GM23248 (cell line): ENCODE measurements around the gene HOXA6. TPM values are rescaled to one million over a fixed set of nuclear protein-coding genes. Genes with fewer than 3 reads are reported as not detected.

ENCODE experiments used
- DNase-seq: peaks from one replicate; pipeline ENCODE4 v3.0.0-alpha.2; 2015
- H2AFZ ChIP-seq: fragments of 200-600 bp; sonication (generic); 2 replicates; pipeline ENCODE4 v1.6.1; 2016; ENCODE audit warnings: antibody characterized with exemption
- H3F3A ChIP-seq: fragments of 200-600 bp; sonication (generic); 2 replicates; pipeline ENCODE4 v1.6.1; 2016; ENCODE audit warnings: mild to moderate bottlenecking, antibody characterized with exemption, mixed run types; ENCODE audit not compliant: insufficient read depth
- H3K27ac ChIP-seq: fragments of 200-600 bp; sonication (generic); 2 replicates; pipeline ENCODE4 v1.5.1; 2016; ENCODE audit warnings: mild to moderate bottlenecking
- H3K27me3 ChIP-seq: fragments of 200-600 bp; sonication (generic); replicated peaks from 2 replicates; pipeline ENCODE4 v1.6.1; 2016; ENCODE audit warnings: mild to moderate bottlenecking; ENCODE audit not compliant: insufficient read depth
- H3K36me3 ChIP-seq: fragments of 200-600 bp; sonication (generic); 2 replicates; pipeline ENCODE4 v1.6.1; 2016; ENCODE audit warnings: low read depth, mild to moderate bottlenecking
- H3K4me1 ChIP-seq: fragments of 200-600 bp; sonication (generic); 2 replicates; pipeline ENCODE4 v1.6.1; 2016; ENCODE audit warnings: mild to moderate bottlenecking; ENCODE audit not compliant: insufficient read depth
- H3K4me2 ChIP-seq: fragments of 200-600 bp; sonication (generic); one replicate; pipeline ENCODE4 v1.6.1; 2016; ENCODE audit warnings: mild to moderate bottlenecking; ENCODE audit not compliant: unreplicated experiment
- H3K4me3 ChIP-seq: fragments of 200-600 bp; sonication (generic); 2 replicates; pipeline ENCODE4 v1.5.1; 2016; ENCODE audit warnings: mild to moderate bottlenecking
- H3K79me2 ChIP-seq: fragments of 200-600 bp; sonication (generic); 2 replicates; pipeline ENCODE4 v1.6.1; 2016; ENCODE audit warnings: mild to moderate bottlenecking; ENCODE audit not compliant: insufficient read depth
- H3K9ac ChIP-seq: fragments of 200-600 bp; sonication (generic); 2 replicates; pipeline ENCODE4 v1.6.1; 2016; ENCODE audit warnings: mild to moderate bottlenecking
- H3K9me2 ChIP-seq: fragments of 200-600 bp; sonication (generic); 2 replicates; pipeline ENCODE4 v1.6.1; 2016; ENCODE audit warnings: mixed run types, mild to moderate bottlenecking, moderate library complexity; ENCODE audit not compliant: insufficient read depth
- H3K9me3 ChIP-seq: fragments of 200-600 bp; sonication (generic); one replicate; pipeline ENCODE4 v1.6.1; 2017; ENCODE audit warnings: low read depth
- H4K20me1 ChIP-seq: fragments of 200-600 bp; sonication (generic); 2 replicates; pipeline ENCODE4 v1.6.0; 2016; ENCODE audit not compliant: insufficient read depth
- EZH2 ChIP-seq: fragments of 200-600 bp; sonication (generic); IDR thresholded peaks from 2 replicates; pipeline ENCODE4 v1.6.1; 2018; ENCODE audit warnings: antibody characterized with exemption, mild to moderate bottlenecking; ENCODE audit not compliant: insufficient read depth, poor library complexity, severe bottlenecking
- EZH2phosphoT487 ChIP-seq: fragments of 200-600 bp; sonication (generic); IDR thresholded peaks from 2 replicates; pipeline ENCODE4 v1.6.1; 2018; ENCODE audit warnings: antibody characterized with exemption, moderate library complexity, mild to moderate bottlenecking, low read depth; ENCODE audit not compliant: insufficient read depth
- WGBS, 2 experiments: methylation state at CpG; one replicate each; pipeline ENCODE4 v1.1.6; 2015 to 2017; ENCODE audit warnings: low lambda C conversion rate in 2 of 2, low coverage in 1 of 2; ENCODE audit errors: missing lambda C conversion rate in 2 of 2; 5-methylcytosine and 5-hydroxymethylcytosine counted together
- in situ Hi-C: fragments of 300-500 bp; cut with MboI; formaldehyde crosslinking; loops from 2 replicates; pipeline ENCODE4 v1.15.0; 2020
- polyA plus RNA-seq: library from polyadenylated mRNA; unstranded; fragments of >200 nt; fragmentation: Nextera tagmentation; extraction: Ambion mirVana; gene quantifications from 2 replicates; pipeline ENCODE4 v1.2.1, GENCODE V29; 2016
- total RNA-seq: library from RNA; depleted of rRNA; stranded (reverse); fragments of >200 nt; shearing (Covaris generic); gene quantifications from 2 replicates; pipeline ENCODE4 v1.2.3, GENCODE V29; 2014

Gene HOXA6
- total and polyA plus RNA-seq, 2 experiments from 2014 or later, result 3.2 to 3.5 TPM

- in situ Hi-C loops, result no loop called here
- H3K27ac ChIP-seq, result no peak overlapping the region
- no peak overlapping the region for H2AFZ ChIP-seq
- TF ChIP-seq EZH2phosphoT487, result no peak
- no peak for TF ChIP-seq EZH2
- peaks cover 7% of the 10 kb centered on the region; the same call in 1 of the 2 replicates for H3K4me1 ChIP-seq
- no peaks in the 10 kb centered on the region for H3K9me3 ChIP-seq
- no peaks in the 10 kb centered on the region for H3K79me2 ChIP-seq
- no peak overlapping the region for H3K4me2 ChIP-seq
- no peaks in the 10 kb centered on the region for H3K27me3 ChIP-seq
- H3K4me3 ChIP-seq, result no peak overlapping the region
- no peaks in the 10 kb centered on the region for H3K9me2 ChIP-seq
- peaks cover 6% of the 10 kb centered on the region; the same call in 1 of the 2 replicates for H3K36me3 ChIP-seq
- no peaks in the 10 kb centered on the region for H4K20me1 ChIP-seq
- 79 to 84% methylated on average over 48 to 66 of the region's 66 CpGs for WGBS, 2 experiments
- peaks cover 11% of the 10 kb centered on the region; the same call in 1 of the 2 replicates for H3F3A ChIP-seq
- no peak overlapping the region for H3K9ac ChIP-seq
- no peak for DNase-seq
Observed at GRCh38 chr7:27110186-27111031, 37.2 kb downstream of the HOXA6 start.

- Histone ChIP-seq H3K4me3 (no peak overlapping the region), H3K27ac (no peak overlapping the region), H3K4me1 (peaks cover 7% of the 10 kb centered on the region; the same call in 1 of the 2 replicates), H4K20me1 (no peaks in the 10 kb centered on the region), H3K9me2 (no peaks in the 10 kb centered on the region), H3K9ac (no peak overlapping the region), H3F3A (peaks cover 11% of the 10 kb centered on the region; the same call in 1 of the 2 replicates), H3K79me2 (no peaks in the 10 kb centered on the region), H3K9me3 (no peaks in the 10 kb centered on the region), H3K36me3 (peaks cover 6% of the 10 kb centered on the region; the same call in 1 of the 2 replicates), H3K4me2 (no peak overlapping the region), H3K27me3 (no peaks in the 10 kb centered on the region), H2AFZ (no peak overlapping the region)
- no peak for DNase-seq
- TF ChIP-seq EZH2, result no peak
- no peak for TF ChIP-seq EZH2phosphoT487
- in situ Hi-C loops, result loop anchor here (10.0 kb wide), 1 partner anchor 255 kb away; no protein-coding TSS in a partner anchor
- 87 to 90% methylated on average over 4 of the region's 4 CpGs for WGBS, 2 experiments
Observed at GRCh38 chr7:27109466-27110185, 37.9 kb downstream of the HOXA6 start.

- Histone ChIP-seq H3K79me2 (no peaks in the 10 kb centered on the region), H3K9ac (no peak overlapping the region), H3K4me2 (no peak overlapping the region), H3F3A (peaks cover 11% of the 10 kb centered on the region; the same call in 1 of the 2 replicates), H3K27ac (no peak overlapping the region), H2AFZ (no peak overlapping the region), H3K9me2 (no peaks in the 10 kb centered on the region), H3K4me3 (no peak overlapping the region), H4K20me1 (no peaks in the 10 kb centered on the region), H3K9me3 (no peaks in the 10 kb centered on the region), H3K36me3 (peaks cover 6% of the 10 kb centered on the region; the same call in 1 of the 2 replicates), H3K27me3 (no peaks in the 10 kb centered on the region), H3K4me1 (peaks cover 7% of the 10 kb centered on the region; the same call in 1 of the 2 replicates)
- in situ Hi-C loops, result loop anchor here (10.0 kb wide), 1 partner anchor 254 kb away; no protein-coding TSS in a partner anchor
- no peak for TF ChIP-seq EZH2
- no peak for TF ChIP-seq EZH2phosphoT487
- WGBS, 2 experiments, result 93 to 96% methylated on average over 31 to 41 of the region's 41 CpGs
- DNase-seq, result peak; percentile 17
Observed at GRCh38 chr7:27108390-27109127, 39.0 kb downstream of the HOXA6 start.
